ENCODE results near the gene CACNA1G. TPM values are rescaled to one million over a fixed set of nuclear protein-coding genes. Genes with fewer than 3 reads are reported as not detected.

CACNA1G gene
- total RNA-seq, 1 experiment from 2014 or later = 6.7 TPM

GRCh38 chr17:50569592-50569991, 9.1 kb downstream of the CACNA1G start:
- POLR2A ChIA-PET = interaction anchor here (1.4 kb wide), 1 partner anchor 9 kb away, joined by 4 read pairs; the partner anchor contains the start of gene CACNA1G
- Mint-ChIP-seq H3K36me3 (no peaks in the 10 kb centered on the region), H3K4me3 (no peak overlapping the region), H3K27ac (no peak overlapping the region), H3K27me3 (ENCODE audit: low read depth) (peaks cover 32% of the 10 kb centered on the region), H3K4me1 (peaks cover 28% of the 10 kb centered on the region), H3K9me3 (no peaks in the 10 kb centered on the region)
- CTCF ChIA-PET = interaction anchor here (0.5 to 2.5 kb wide), 3 partner anchors 8 to 225 kb away, joined by 3 to 15 read pairs (median 3); no protein-coding TSS in a partner anchor
- TF ChIP-seq NR3C1 (CRISPR knock-in tag; conservative IDR thresholded peaks at IDR 0.05; ENCODE audit: low read depth) = no peak
- TF ChIP-seq STAT6 (CRISPR knock-in tag; conservative IDR thresholded peaks at IDR 0.05; ENCODE audit: low read depth) = no peak
- TF ChIP-seq OVOL2 (CRISPR knock-in tag; IDR thresholded peaks at IDR 0.05; ENCODE audit: borderline replicate concordance) = no peak
- TF ChIP-seq, protein P1, sequence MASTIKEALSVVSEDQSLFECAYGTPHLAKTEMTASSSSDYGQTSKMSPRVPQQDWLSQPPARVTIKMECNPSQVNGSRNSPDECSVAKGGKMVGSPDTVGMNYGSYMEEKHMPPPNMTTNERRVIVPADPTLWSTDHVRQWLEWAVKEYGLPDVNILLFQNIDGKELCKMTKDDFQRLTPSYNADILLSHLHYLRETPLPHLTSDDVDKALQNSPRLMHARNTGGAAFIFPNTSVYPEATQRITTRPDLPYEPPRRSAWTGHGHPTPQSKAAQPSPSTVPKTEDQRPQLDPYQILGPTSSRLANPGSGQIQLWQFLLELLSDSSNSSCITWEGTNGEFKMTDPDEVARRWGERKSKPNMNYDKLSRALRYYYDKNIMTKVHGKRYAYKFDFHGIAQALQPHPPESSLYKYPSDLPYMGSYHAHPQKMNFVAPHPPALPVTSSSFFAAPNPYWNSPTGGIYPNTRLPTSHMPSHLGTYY (CRISPR knock-in tag; IDR thresholded peaks at IDR 0.05) = no peak
- TF ChIP-seq MXD4 (CRISPR knock-in tag; IDR thresholded peaks at IDR 0.05; ENCODE audit: borderline replicate concordance) = no peak
- no peak for TF ChIP-seq ZSCAN18 (CRISPR knock-in tag; IDR thresholded peaks at IDR 0.05)
- no peak for TF ChIP-seq ZNF281 (CRISPR knock-in tag; IDR thresholded peaks at IDR 0.05)
- TF ChIP-seq, protein P2, sequence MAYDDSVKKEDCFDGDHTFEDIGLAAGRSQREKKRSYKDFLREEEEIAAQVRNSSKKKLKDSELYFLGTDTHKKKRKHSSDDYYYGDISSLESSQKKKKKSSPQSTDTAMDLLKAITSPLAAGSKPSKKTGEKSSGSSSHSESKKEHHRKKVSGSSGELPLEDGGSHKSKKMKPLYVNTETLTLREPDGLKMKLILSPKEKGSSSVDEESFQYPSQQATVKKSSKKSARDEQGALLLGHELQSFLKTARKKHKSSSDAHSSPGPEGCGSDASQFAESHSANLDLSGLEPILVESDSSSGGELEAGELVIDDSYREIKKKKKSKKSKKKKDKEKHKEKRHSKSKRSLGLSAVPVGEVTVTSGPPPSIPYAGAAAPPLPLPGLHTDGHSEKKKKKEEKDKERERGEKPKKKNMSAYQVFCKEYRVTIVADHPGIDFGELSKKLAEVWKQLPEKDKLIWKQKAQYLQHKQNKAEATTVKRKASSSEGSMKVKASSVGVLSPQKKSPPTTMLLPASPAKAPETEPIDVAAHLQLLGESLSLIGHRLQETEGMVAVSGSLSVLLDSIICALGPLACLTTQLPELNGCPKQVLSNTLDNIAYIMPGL (CRISPR knock-in tag; IDR thresholded peaks at IDR 0.05) = no peak
- TF ChIP-seq, protein P3, sequence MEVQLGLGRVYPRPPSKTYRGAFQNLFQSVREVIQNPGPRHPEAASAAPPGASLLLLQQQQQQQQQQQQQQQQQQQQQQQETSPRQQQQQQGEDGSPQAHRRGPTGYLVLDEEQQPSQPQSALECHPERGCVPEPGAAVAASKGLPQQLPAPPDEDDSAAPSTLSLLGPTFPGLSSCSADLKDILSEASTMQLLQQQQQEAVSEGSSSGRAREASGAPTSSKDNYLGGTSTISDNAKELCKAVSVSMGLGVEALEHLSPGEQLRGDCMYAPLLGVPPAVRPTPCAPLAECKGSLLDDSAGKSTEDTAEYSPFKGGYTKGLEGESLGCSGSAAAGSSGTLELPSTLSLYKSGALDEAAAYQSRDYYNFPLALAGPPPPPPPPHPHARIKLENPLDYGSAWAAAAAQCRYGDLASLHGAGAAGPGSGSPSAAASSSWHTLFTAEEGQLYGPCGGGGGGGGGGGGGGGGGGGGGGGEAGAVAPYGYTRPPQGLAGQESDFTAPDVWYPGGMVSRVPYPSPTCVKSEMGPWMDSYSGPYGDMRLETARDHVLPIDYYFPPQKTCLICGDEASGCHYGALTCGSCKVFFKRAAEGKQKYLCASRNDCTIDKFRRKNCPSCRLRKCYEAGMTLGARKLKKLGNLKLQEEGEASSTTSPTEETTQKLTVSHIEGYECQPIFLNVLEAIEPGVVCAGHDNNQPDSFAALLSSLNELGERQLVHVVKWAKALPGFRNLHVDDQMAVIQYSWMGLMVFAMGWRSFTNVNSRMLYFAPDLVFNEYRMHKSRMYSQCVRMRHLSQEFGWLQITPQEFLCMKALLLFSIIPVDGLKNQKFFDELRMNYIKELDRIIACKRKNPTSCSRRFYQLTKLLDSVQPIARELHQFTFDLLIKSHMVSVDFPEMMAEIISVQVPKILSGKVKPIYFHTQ (CRISPR knock-in tag; IDR thresholded peaks at IDR 0.05) = no peak
- TF ChIP-seq GRHL2 (CRISPR knock-in tag; IDR thresholded peaks at IDR 0.05; ENCODE audit: insufficient replicate concordance, severe bottlenecking) = no peak
- no peak for TF ChIP-seq FOXJ3 (CRISPR knock-in tag; IDR thresholded peaks at IDR 0.05; ENCODE audit: borderline replicate concordance)
- TF ChIP-seq SMAD4 (CRISPR knock-in tag; IDR thresholded peaks at IDR 0.05) = no peak
- TF ChIP-seq NFYB (CRISPR knock-in tag; conservative IDR thresholded peaks at IDR 0.05; ENCODE audit: low read depth) = no peak
- no peak for TF ChIP-seq E2F1 (CRISPR knock-in tag; IDR thresholded peaks at IDR 0.05)
- ATAC-seq = no peak
- DNase-seq (ENCODE audit: low spot score) = no peak
